NCI-H524 treated with DMSO at 0.1 percent for 48 hours (cell line): ENCODE data around the gene MRO.
"Not testable (repeated sequence)": the region's sequence is repeated elsewhere in the genome, so short reads cannot be mapped to it uniquely, and the experiment has no call there.

ENCODE experiments used
- DNase-seq: peaks from one replicate; lab custom pipeline; 2025; lab: John Stamatoyannopoulos, UW

MRO gene

DNA sequence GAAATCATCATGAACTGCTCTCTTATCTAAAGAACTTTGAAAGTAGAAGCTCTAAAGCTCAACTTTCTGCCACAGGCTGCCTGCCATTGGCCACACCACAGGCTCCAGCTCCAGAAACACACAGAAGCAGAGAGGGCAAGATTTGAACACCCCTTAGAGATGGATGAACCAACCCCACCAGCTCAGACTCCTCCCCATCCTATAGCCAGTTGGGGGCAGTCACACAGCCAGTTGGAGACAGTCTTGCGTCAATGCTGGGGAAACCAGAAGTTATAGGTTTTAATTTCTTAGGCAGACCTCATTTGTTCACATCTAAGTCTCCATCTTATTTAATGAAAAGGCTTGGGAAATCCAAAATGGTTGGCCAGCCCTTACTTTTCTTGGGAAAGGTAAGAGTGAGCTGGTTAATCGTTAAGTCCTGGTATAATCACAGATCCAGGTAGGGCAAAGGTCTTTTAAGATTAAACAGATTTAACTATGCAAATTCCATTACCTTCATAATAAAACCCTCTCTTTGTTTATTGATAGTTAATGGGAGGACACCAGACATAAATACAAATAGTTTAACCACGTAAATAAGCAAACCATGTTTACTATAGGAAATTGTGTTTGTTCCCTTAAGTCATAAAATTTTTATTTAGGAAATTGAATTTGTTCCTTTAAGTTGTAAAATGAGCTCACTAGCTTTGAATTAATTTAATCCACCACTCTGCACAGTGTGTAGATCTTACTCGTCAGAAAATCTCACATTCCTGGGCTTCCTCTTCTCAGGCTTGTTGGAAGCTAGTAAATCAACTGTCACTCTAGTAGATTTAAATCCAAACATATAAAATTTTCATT is 28.0 kb downstream of the MRO start:
- DNase-seq = no peak

- no peak for DNase-seq
Observed at GRCh38 chr18:50790948-50791347, 28.9 kb downstream of the MRO start.

- no peak for DNase-seq
Observed at GRCh38 chr18:50790241-50790640, 29.6 kb downstream of the MRO start.

- no peak for DNase-seq
Observed at GRCh38 chr18:50788284-50788683, 31.5 kb downstream of the MRO start.

- DNase-seq = no peak
Observed at GRCh38 chr18:50786864-50787263, 33.0 kb downstream of the MRO start.

- DNase-seq = no peak
Observed at GRCh38 chr18:50783553-50783952, 36.3 kb downstream of the MRO start.

DNA sequence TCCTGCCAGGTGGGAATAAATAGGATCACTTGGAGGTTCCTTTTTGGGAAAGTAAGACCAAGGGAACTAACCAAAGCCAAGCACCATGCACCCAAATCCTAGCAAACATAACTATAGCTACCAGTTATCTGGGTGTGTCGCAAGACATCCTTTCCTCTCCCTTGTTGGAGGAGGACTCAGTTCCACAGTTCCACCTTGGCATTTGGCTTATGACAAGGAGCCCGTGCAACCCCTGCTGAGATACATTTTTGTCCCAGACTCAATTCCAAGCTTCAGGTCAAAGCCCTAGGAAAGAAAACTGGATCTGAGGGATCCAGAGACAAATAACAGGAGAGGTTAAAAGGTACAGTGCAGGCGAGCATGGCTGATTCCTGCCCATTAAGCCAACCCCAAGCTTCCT is 40.8 kb downstream of the MRO start:
- DNase-seq = not testable (repeated sequence)

DNA sequence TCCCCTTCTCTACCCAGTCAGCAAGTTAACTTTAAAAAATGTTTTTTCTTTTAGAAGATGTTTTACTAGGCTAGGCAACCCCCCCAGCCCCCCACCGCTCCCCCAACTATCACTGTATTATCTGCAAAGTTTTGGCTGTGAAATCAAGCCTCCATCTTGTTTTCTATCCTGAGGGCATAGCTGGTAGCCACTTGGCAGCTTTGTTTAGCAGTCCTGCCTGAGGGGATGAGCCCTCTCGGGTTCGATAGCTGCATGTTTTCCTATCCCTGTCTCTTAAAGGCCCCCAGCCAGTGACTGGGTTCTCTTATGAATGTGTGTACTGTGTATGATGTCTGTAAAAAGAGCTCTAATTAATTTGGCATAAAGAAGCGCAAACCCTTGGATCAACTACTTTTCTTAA is 43.4 kb downstream of the MRO start:
- DNase-seq = no peak

- DNase-seq = no peak
Observed at GRCh38 chr18:50775726-50776125, 44.1 kb downstream of the MRO start.

GRCh38 chr18:50775207-50775606 is 44.6 kb downstream of the MRO start:
- DNase-seq = no peak

- no peak for DNase-seq
Observed at GRCh38 chr18:50769463-50769862, 50.4 kb downstream of the MRO start.

GRCh38 chr18:50757358-50757757 is 62.5 kb downstream of the MRO start:
- no peak for DNase-seq

DNA sequence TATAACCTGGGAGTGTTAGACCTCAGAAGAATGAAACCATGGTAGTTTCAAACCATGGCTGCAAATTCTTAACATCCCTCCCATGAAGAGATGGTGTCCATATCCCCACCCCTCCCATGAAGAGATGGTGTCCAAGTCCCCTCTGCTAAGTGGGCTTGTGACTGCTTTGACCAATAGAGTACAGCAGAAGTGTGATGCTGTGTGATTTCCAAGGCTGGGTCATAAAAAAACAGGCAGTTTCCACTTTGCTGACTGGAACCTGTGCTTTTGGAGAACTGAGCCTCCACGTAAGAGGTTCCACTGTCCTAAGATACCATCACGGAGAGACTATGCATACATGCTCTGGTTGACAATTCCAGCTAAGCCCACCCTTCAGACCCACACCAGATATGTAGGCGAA is 65.5 kb downstream of the MRO start:
- no peak for DNase-seq

- DNase-seq = no peak
Observed at GRCh38 chr18:50753311-50753710, 66.5 kb downstream of the MRO start.

DNA sequence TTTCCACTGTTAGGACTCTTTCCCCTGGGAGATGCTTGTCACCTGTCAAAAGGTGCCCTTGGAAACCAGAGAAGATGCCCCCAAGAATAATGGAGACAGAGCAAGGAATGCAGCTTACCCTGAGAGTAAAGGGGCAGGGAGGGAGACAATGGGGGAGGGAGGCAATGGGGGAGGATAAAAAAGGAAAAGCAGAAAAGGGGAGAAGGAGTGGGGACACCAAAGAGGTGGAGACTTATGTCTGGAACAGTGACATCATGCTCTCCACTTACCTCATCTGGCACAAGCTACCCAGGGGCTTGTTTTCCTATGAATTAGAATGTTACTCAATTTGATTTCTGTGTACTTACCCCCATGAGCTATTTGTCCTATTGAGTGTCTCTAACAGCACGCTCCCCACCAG is 67.9 kb downstream of the MRO start:
- DNase-seq = no peak

GRCh38 chr18:50751490-50751889 is 68.3 kb downstream of the MRO start:
- peak; percentile 67 for DNase-seq

DNA sequence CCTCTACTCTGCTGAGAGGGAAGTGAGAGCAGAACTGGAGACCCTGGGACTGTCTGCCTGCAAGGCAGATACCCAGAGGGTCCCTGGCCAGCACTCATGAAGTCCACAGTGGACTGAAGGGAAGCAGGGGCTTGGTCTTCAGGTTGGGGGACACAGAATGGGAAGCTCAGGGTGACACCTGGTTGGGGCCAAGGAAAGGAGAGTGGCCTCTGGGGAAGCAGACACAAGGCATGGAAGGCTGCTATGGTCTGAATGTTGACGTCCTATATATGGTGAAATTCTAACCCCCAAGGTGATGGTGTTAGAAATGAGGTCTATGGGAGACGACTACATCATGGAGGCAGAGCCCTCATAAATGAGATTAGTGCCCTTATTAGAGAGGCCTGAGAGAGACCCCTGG is 69.3 kb downstream of the MRO start:
- no peak for DNase-seq

DNA sequence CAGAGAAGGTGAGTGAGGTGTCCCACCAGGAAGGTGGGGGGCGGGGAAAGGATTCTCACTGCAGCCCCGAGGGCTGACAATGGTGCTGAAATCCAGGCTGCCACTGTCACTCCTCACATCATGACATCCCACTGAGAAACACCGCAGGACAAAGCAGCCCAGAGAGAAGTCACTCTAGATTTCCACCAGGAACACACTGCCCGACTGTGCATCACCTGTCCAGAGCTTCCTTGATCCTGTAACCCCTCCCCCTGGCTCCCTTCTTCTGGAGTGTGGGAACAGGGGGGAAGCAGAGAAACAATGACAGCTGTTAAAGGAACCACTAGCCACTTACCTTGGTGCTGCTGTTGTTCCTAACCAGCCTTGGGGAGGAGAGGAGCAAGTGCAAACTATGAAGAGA is 69.9 kb downstream of the MRO start:
- DNase-seq = no peak

- DNase-seq = no peak
Observed at GRCh38 chr18:50749421-50749820, 70.4 kb downstream of the MRO start.

GRCh38 chr18:50748243-50749229 is 71.3 kb downstream of the MRO start:
- DNase-seq = peak; percentile 90

GRCh38 chr18:50747849-50748242 is 72.0 kb downstream of the MRO start:
- no peak for DNase-seq

DNA sequence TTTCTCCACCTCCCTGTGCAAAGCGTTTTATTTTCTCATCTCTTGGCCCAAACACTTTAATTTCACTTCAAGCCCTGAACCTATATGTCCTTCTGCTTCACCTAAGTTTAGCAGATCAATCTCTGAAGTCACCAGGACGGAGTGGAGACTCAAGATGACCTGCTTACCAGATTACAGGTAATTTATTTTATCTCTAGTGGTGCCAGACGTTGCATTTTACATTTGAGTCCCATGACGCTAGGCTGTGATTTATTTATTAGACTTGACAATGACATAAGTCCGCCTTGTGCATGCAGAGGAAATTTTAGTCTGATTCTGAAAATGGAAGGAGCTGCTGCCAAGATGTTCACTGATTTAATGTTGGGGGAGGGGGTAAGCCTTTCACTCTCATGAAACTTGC is 73.9 kb downstream of the MRO start:
- no peak for DNase-seq
